Activated naive CD8-positive, alpha-beta T cell treated with anti-CD3 and anti-CD28 coated beads for 36 hours (primary cell): ENCODE results near the gene PACSIN3. TPM values are rescaled to one million over a fixed set of nuclear protein-coding genes. Genes with fewer than 3 reads are reported as not detected.

Experiments used
- DNase-seq: peaks from one replicate; pipeline ENCODE4 v3.0.0; 2021
- H3K27ac Mint-ChIP-seq: one replicate; pipeline ENCODE4 v1.8.0; 2022; ENCODE audit warnings: mild to moderate bottlenecking, moderate library complexity, mixed read lengths
- H3K27me3 Mint-ChIP-seq: one replicate; pipeline ENCODE4 v1.8.0; 2022; ENCODE audit warnings: mild to moderate bottlenecking, mixed read lengths
- H3K36me3 Mint-ChIP-seq: one replicate; pipeline ENCODE4 v1.8.0; 2021; ENCODE audit warnings: mild to moderate bottlenecking, mixed read lengths
- H3K4me1 Mint-ChIP-seq: one replicate; pipeline ENCODE4 v1.8.0; 2021; ENCODE audit warnings: mixed read lengths
- H3K4me3 Mint-ChIP-seq: one replicate; pipeline ENCODE4 v1.8.0; 2022; ENCODE audit warnings: mild to moderate bottlenecking, moderate library complexity, mixed read lengths
- H3K9me3 Mint-ChIP-seq: one replicate; pipeline ENCODE4 v1.8.0; 2022; ENCODE audit warnings: mixed read lengths
- total RNA-seq, 2 experiments: library from RNA; stranded (reverse); gene quantifications; one replicate each; pipeline ENCODE4 v1.2.3, GENCODE V29; 2021

PACSIN3 gene
- total RNA-seq, result 1 to 10 TPM; 6.8 to 7.0 TPM

DNA sequence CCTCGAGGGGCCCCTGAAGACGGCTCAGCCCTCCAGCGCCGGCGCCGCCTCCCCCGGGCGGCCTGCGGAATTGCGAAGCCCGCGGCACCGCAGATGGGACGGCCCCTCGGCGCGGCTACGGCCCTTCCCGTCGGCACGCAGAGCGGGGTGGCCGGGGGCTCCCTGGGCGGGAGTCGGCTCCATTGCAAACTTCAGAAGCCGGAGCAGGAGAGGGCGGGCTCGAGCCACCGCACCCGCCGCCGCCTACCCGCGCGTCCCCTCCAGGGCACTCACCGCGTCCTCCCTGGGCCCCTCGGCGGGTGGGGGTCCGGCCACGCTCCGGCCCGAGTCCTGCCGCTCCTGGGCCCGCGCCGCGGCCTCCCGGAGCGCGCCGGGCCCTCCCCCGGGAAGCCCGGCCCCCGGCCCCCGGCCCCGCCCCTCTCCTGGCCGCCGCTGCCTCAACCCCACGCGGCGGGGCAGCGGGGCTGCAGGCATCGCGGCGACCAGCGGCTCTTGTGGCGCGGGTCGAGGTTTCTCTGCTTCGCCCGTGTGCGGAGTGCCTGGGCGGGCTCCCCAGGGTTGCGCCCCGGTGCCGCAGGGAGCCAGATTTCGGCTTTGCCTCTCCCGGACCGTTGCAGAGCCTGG, at the start of gene PACSIN3:
PACSIN3 (minus strand) TSS at position 359 of the 624 bp plus-strand sequence. CDS start 3,707 bp downstream, outside the sequence.
- Mint-ChIP-seq H3K27me3 (peaks cover 50% of the 10 kb centered on the region), H3K27ac (no peak within 1 kb of the TSS), H3K9me3 (no peaks in the 10 kb centered on the region), H3K36me3 (no peaks in the 10 kb centered on the region), H3K4me3 (peak within 1 kb of the TSS; percentile 73), H3K4me1 (peaks cover 10% of the 10 kb centered on the region)
- DNase-seq, result peak; percentile 43

GRCh38 chr11:47235163-47235562, 48.9 kb upstream of the PACSIN3 start:
- no peaks in the 10 kb centered on the region for H3K9me3 Mint-ChIP-seq
- H3K27ac Mint-ChIP-seq, result peak overlapping the region; percentile 81
- H3K36me3 Mint-ChIP-seq, result peaks cover 39% of the 10 kb centered on the region
- no peak for DNase-seq
- H3K4me1 Mint-ChIP-seq, result peaks cover 30% of the 10 kb centered on the region
- H3K27me3 Mint-ChIP-seq, result no peaks in the 10 kb centered on the region
- H3K4me3 Mint-ChIP-seq, result peak overlapping the region; percentile 49

DNA sequence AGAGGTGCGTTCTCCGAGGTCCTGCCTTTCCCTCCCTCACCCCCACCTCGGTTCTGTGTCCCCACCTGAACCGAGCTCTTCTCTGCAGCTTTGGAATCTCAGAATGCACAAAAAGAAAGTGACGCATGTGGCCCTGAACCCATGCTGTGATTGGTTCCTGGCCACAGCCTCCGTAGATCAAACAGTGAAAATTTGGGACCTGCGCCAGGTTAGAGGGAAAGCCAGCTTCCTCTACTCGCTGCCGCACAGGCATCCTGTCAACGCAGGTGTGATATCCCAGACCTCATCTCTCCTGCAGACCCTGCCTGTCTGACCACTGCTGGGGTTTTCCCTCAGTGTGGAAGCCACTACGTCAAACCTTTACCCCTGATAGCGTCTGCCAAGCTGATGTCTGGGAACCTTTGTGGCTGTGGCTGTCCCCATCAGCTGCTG, 48.5 kb upstream of the PACSIN3 start:
- Mint-ChIP-seq H3K36me3 (peaks cover 36% of the 10 kb centered on the region), H3K4me1 (peaks cover 30% of the 10 kb centered on the region), H3K27ac (peak overlapping the region; percentile 81), H3K27me3 (no peaks in the 10 kb centered on the region), H3K9me3 (no peaks in the 10 kb centered on the region), H3K4me3 (peak overlapping the region; percentile 49)
- peak; percentile 59 for DNase-seq

- Mint-ChIP-seq H3K4me3 (peak overlapping the region; percentile 49), H3K9me3 (no peaks in the 10 kb centered on the region), H3K27ac (peak overlapping the region; percentile 81), H3K36me3 (peaks cover 38% of the 10 kb centered on the region), H3K4me1 (peaks cover 30% of the 10 kb centered on the region), H3K27me3 (no peaks in the 10 kb centered on the region)
- DNase-seq, result peak; percentile 19
Observed at GRCh38 chr11:47233989-47234668, 47.9 kb upstream of the PACSIN3 start.

DNA sequence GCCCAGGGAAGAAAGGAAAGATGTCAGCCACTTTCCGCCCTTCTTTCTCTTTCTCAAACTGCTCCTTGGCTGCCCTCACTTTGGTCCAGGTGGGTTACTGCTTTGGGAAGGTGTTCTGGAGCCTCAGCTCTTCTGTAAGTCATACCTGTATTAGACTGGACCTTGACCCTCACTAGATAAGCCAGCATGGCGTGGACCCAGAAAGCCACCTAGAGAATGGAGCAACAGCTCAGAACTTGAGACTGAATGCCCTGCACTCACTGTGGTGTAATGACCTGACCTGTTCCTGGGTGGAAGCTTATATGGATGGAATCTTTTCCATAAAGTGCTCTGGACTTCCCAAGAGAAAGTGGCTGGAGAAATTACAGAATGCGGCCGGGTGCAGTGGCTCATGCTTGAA, 46.8 kb upstream of the PACSIN3 start:
- H3K27me3 Mint-ChIP-seq, result no peaks in the 10 kb centered on the region
- peaks cover 30% of the 10 kb centered on the region for H3K4me1 Mint-ChIP-seq
- no peak overlapping the region for H3K4me3 Mint-ChIP-seq
- H3K9me3 Mint-ChIP-seq, result no peaks in the 10 kb centered on the region
- no peak overlapping the region for H3K27ac Mint-ChIP-seq
- DNase-seq, result no peak
- H3K36me3 Mint-ChIP-seq, result peaks cover 44% of the 10 kb centered on the region

DNA sequence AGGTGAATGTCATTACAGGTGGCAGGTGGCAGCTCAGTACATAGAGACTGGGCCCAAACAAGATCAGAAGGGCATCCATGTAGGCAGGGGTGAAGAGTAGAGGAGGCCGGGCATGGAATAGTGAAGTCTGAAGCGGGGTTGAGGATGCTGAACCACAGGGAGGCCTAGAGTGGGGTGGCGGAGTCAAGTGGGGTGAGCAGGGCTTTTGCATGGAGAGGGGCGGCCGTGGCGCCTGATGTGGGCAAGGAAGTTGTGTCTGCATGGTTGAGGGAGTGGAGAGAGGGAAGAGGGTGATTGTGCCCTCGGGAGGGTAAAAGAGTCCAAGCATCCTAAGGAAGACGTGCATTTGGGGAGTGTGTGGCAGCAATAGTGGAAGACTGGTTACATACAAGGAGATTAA, 42.9 kb upstream of the PACSIN3 start:
- peak overlapping the region; percentile 2 for H3K27ac Mint-ChIP-seq
- DNase-seq, result no peak
- no peaks in the 10 kb centered on the region for H3K27me3 Mint-ChIP-seq
- H3K4me1 Mint-ChIP-seq, result peaks cover 24% of the 10 kb centered on the region
- peaks cover 52% of the 10 kb centered on the region for H3K36me3 Mint-ChIP-seq
- H3K9me3 Mint-ChIP-seq, result no peaks in the 10 kb centered on the region
- H3K4me3 Mint-ChIP-seq, result no peak overlapping the region

- DNase-seq, result peak; percentile 31
- Mint-ChIP-seq H3K4me3 (peak overlapping the region; percentile 35), H3K4me1 (peaks cover 21% of the 10 kb centered on the region)
Observed at GRCh38 chr11:47225552-47226400, 39.5 kb upstream of the PACSIN3 start.

GRCh38 chr11:47222696-47223095, 36.5 kb upstream of the PACSIN3 start:
- no peak overlapping the region for H3K27ac Mint-ChIP-seq
- DNase-seq, result no peak
- H3K4me1 Mint-ChIP-seq, result peaks cover 40% of the 10 kb centered on the region
- H3K27me3 Mint-ChIP-seq, result no peaks in the 10 kb centered on the region
- H3K4me3 Mint-ChIP-seq, result no peak overlapping the region
- H3K36me3 Mint-ChIP-seq, result peaks cover 49% of the 10 kb centered on the region
- H3K9me3 Mint-ChIP-seq, result no peaks in the 10 kb centered on the region

More at GRCh38 chr11:47225552-47226400, 39.5 kb upstream of the PACSIN3 start:
- Mint-ChIP-seq H3K27me3 (no peaks in the 10 kb centered on the region), H3K36me3 (peaks cover 47% of the 10 kb centered on the region), H3K27ac (peak overlapping the region; percentile 58), H3K9me3 (no peaks in the 10 kb centered on the region)

DNA sequence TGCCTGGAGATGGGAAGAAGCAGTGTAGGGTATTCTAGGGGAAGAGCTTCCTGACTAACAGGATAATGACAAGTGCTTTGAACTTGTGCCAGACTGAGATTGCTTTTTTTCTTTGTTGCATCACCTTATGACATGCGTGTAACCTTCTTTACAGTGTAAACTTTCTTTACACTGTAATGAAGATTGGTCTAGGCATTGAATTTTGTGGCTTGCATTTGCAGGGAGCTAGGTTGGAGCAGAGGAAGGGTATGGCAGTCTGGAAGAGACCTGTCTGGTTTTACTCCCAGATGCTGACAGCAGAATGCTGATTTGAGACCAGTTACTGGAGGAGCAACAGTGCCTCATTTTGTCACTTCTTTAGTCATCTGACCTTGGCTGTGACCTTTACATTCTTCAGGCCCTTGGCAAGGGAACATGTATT, 34.2 kb upstream of the PACSIN3 start:
- H3K27me3 Mint-ChIP-seq, result no peaks in the 10 kb centered on the region
- H3K27ac Mint-ChIP-seq, result peak overlapping the region; percentile 74
- no peaks in the 10 kb centered on the region for H3K9me3 Mint-ChIP-seq
- peaks cover 45% of the 10 kb centered on the region for H3K4me1 Mint-ChIP-seq
- peaks cover 56% of the 10 kb centered on the region for H3K36me3 Mint-ChIP-seq
- DNase-seq, result no peak
- H3K4me3 Mint-ChIP-seq, result no peak overlapping the region

- Mint-ChIP-seq H3K4me1 (peaks cover 37% of the 10 kb centered on the region), H3K4me3 (peak overlapping the region; percentile 97), H3K36me3 (peaks cover 46% of the 10 kb centered on the region), H3K27me3 (no peaks in the 10 kb centered on the region), H3K9me3 (no peaks in the 10 kb centered on the region), H3K27ac (peak overlapping the region; percentile 99)
- DNase-seq, result peak; percentile 81
Observed at GRCh38 chr11:47216121-47216798, 30.0 kb upstream of the PACSIN3 start.

- Mint-ChIP-seq H3K4me1 (peaks cover 35% of the 10 kb centered on the region), H3K9me3 (no peaks in the 10 kb centered on the region), H3K36me3 (peaks cover 43% of the 10 kb centered on the region), H3K27me3 (no peaks in the 10 kb centered on the region), H3K27ac (peak overlapping the region; percentile 99), H3K4me3 (peak overlapping the region; percentile 97)
- DNase-seq, result no peak
Observed at GRCh38 chr11:47215366-47215910, 29.2 kb upstream of the PACSIN3 start.

- Mint-ChIP-seq H3K4me1 (peaks cover 25% of the 10 kb centered on the region), H3K27me3 (no peaks in the 10 kb centered on the region), H3K9me3 (no peaks in the 10 kb centered on the region), H3K36me3 (peaks cover 35% of the 10 kb centered on the region), H3K4me3 (peak overlapping the region; percentile 97), H3K27ac (peak overlapping the region; percentile 99)
- DNase-seq, result peak; percentile 86
Observed at GRCh38 chr11:47213950-47214565, 27.8 kb upstream of the PACSIN3 start.

GRCh38 chr11:47212938-47213337, 26.7 kb upstream of the PACSIN3 start:
- Mint-ChIP-seq H3K4me1 (peaks cover 18% of the 10 kb centered on the region), H3K4me3 (no peak overlapping the region), H3K36me3 (peaks cover 27% of the 10 kb centered on the region), H3K27me3 (no peaks in the 10 kb centered on the region), H3K27ac (no peak overlapping the region), H3K9me3 (no peaks in the 10 kb centered on the region)
- no peak for DNase-seq

DNA sequence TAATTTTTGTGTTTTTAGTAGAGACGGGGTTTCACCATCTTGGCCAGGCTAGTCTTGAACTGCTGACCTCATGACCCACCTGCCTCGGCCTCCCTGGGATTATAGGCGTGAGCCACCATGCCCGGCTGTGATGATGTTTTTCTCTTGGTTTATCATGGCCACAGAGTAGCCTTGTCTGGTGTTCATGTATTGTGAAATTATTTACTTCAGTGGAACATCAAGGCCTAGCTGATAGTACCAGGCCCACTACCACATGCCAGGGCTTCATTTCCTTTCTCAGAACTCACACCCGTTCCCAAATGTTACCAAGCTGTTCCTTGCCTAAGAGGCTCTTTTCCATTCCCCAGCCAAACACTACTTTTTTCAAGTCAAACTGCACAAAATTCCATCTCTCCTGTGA, 22.4 kb upstream of the PACSIN3 start:
- no peak for DNase-seq
- H3K4me1 Mint-ChIP-seq, result no peaks in the 10 kb centered on the region
- H3K9me3 Mint-ChIP-seq, result no peaks in the 10 kb centered on the region
- no peaks in the 10 kb centered on the region for H3K36me3 Mint-ChIP-seq
- no peak overlapping the region for H3K27ac Mint-ChIP-seq
- no peaks in the 10 kb centered on the region for H3K27me3 Mint-ChIP-seq
- no peak overlapping the region for H3K4me3 Mint-ChIP-seq
